Subcutaneous abdominal adipose tissue (tissue), 5 donors: ENCODE results near the gene C4orf50.

Experiments
- H3K27ac ChIP-seq: one replicate; pipeline ENCODE4 v1.7.0; 2013; ENCODE audit warnings: low read depth, mild to moderate bottlenecking, inconsistent platforms, low read length, moderate library complexity
- H3K27me3 ChIP-seq, 5 donors: one replicate each; pipeline ENCODE4 v1.7.0; 2013; ENCODE audit warnings: low read length in 5 of 5, inconsistent platforms in 1 of 5; ENCODE audit not compliant: control insufficient read depth in 5 of 5, insufficient read depth in 4 of 5
- H3K36me3 ChIP-seq, 5 donors: one replicate each; pipeline ENCODE4 v1.7.0; 2013; ENCODE audit warnings: low read length in 5 of 5; ENCODE audit not compliant: control insufficient read depth in 5 of 5, insufficient read depth in 5 of 5
- H3K4me1 ChIP-seq, 5 donors: one replicate each; pipeline ENCODE4 v1.7.0; 2013; ENCODE audit warnings: low read length in 5 of 5, mild to moderate bottlenecking in 3 of 5, moderate library complexity in 1 of 5; ENCODE audit not compliant: control insufficient read depth in 5 of 5, insufficient read depth in 5 of 5
- H3K4me3 ChIP-seq, 5 donors: one replicate each; pipeline ENCODE4 v1.7.0; 2013; ENCODE audit warnings: low read length in 5 of 5, low read depth in 1 of 5
- H3K9ac ChIP-seq, 5 donors: one replicate each; pipeline ENCODE4 v1.7.0; 2013; ENCODE audit warnings: low read length in 5 of 5, mild to moderate bottlenecking in 4 of 5, moderate library complexity in 3 of 5
- H3K9me3 ChIP-seq, 5 donors: one replicate each; pipeline ENCODE4 v1.7.0; 2013; ENCODE audit warnings: low read length in 5 of 5; ENCODE audit not compliant: control insufficient read depth in 5 of 5
- donor health status: healthy.
- donor health status: healthy.
- donor health status: healthy.
- donor health status: healthy.
- donor health status: healthy.

C4orf50 gene

GRCh38 chr4:5973033-5973432, 45.2 kb downstream of the C4orf50 start:
- Histone ChIP-seq H3K9ac (no peak overlapping the region), H3K9me3 (no peaks in the 10 kb centered on the region), H3K4me1 (no peaks in the 10 kb centered on the region), H3K36me3 (no peaks in the 10 kb centered on the region), H3K27me3 (peaks cover 26 to 44% (median 28%) of the 10 kb centered on the region in 5 donors), H3K4me3 (no peak overlapping the region), H3K27ac (no peak overlapping the region)

- no peaks in the 10 kb centered on the region for H3K36me3 ChIP-seq
- H3K27ac ChIP-seq: no peak overlapping the region
- no peaks in the 10 kb centered on the region for H3K4me1 ChIP-seq
- H3K27me3 ChIP-seq: peaks cover 26 to 44% (median 28%) of the 10 kb centered on the region in 5 donors
- H3K9ac ChIP-seq: no peak overlapping the region
- no peak overlapping the region for H3K4me3 ChIP-seq
- H3K9me3 ChIP-seq: no peaks in the 10 kb centered on the region
Measured at GRCh38 chr4:5972571-5972970, 45.7 kb downstream of the C4orf50 start.

- Histone ChIP-seq H3K9ac (no peak overlapping the region), H3K27me3 (peaks cover 21 to 37% (median 28%) of the 10 kb centered on the region in 5 donors), H3K4me3 (no peak overlapping the region), H3K9me3 (no peaks in the 10 kb centered on the region), H3K27ac (no peak overlapping the region), H3K36me3 (no peaks in the 10 kb centered on the region), H3K4me1 (no peaks in the 10 kb centered on the region)
Measured at GRCh38 chr4:5971078-5971450, 47.2 kb downstream of the C4orf50 start.

- Histone ChIP-seq H3K27me3 (peaks cover 21 to 40% (median 28%) of the 10 kb centered on the region in 5 donors), H3K36me3 (no peaks in the 10 kb centered on the region), H3K4me3 (no peak overlapping the region), H3K9ac (no peak overlapping the region), H3K9me3 (no peaks in the 10 kb centered on the region), H3K4me1 (no peaks in the 10 kb centered on the region), H3K27ac (no peak overlapping the region)
Measured at GRCh38 chr4:5970381-5971077, 47.7 kb downstream of the C4orf50 start.

GRCh38 chr4:5969777-5970176, 48.5 kb downstream of the C4orf50 start:
- H3K9me3 ChIP-seq: no peaks in the 10 kb centered on the region
- no peak overlapping the region for H3K9ac ChIP-seq
- no peaks in the 10 kb centered on the region for H3K4me1 ChIP-seq
- no peaks in the 10 kb centered on the region for H3K36me3 ChIP-seq
- H3K4me3 ChIP-seq: no peak overlapping the region
- H3K27me3 ChIP-seq: peaks cover 22 to 47% (median 30%) of the 10 kb centered on the region in 5 donors
- no peak overlapping the region for H3K27ac ChIP-seq

- Histone ChIP-seq H3K36me3 (no peaks in the 10 kb centered on the region), H3K4me1 (no peaks in the 10 kb centered on the region), H3K9me3 (no peaks in the 10 kb centered on the region), H3K4me3 (no peak overlapping the region), H3K9ac (no peak overlapping the region), H3K27me3 (peaks cover 21 to 46% (median 30%) of the 10 kb centered on the region in 5 donors), H3K27ac (no peak overlapping the region)
Measured at GRCh38 chr4:5969336-5969735, 48.9 kb downstream of the C4orf50 start.

- Histone ChIP-seq H3K4me3 (no peak overlapping the region), H3K4me1 (no peaks in the 10 kb centered on the region), H3K27me3 (peaks cover 17 to 35% (median 21%) of the 10 kb centered on the region in 5 donors)
Measured at GRCh38 chr4:5968246-5968645, 50.0 kb downstream of the C4orf50 start.

GRCh38 chr4:5967783-5968182, 50.4 kb downstream of the C4orf50 start:
- no peaks in the 10 kb centered on the region for H3K36me3 ChIP-seq
- no peak overlapping the region for H3K27ac ChIP-seq
- H3K27me3 ChIP-seq: peaks cover 15 to 30% (median 18%) of the 10 kb centered on the region in 5 donors
- no peaks in the 10 kb centered on the region for H3K9me3 ChIP-seq
- H3K4me3 ChIP-seq: no peak overlapping the region
- H3K4me1 ChIP-seq: no peaks in the 10 kb centered on the region
- H3K9ac ChIP-seq: no peak overlapping the region

More at GRCh38 chr4:5968246-5968645, 50.0 kb downstream of the C4orf50 start:
- Histone ChIP-seq H3K36me3 (no peaks in the 10 kb centered on the region), H3K9ac (no peak overlapping the region), H3K27ac (no peak overlapping the region), H3K9me3 (no peaks in the 10 kb centered on the region)

GRCh38 chr4:5965225-5965624, 53.0 kb downstream of the C4orf50 start:
- Histone ChIP-seq H3K4me1 (no peaks in the 10 kb centered on the region), H3K9me3 (no peaks in the 10 kb centered on the region), H3K9ac (no peak overlapping the region), H3K27ac (no peak overlapping the region), H3K36me3 (no peaks in the 10 kb centered on the region), H3K27me3 (peaks cover 5 to 15% (median 8%) of the 10 kb centered on the region in 5 donors), H3K4me3 (no peak overlapping the region)

GRCh38 chr4:5964030-5964429, 54.2 kb downstream of the C4orf50 start:
- no peaks in the 10 kb centered on the region for H3K36me3 ChIP-seq
- peaks cover 2 to 16% (median 11%) of the 10 kb centered on the region in 5 donors for H3K27me3 ChIP-seq
- no peak overlapping the region for H3K27ac ChIP-seq
- no peak overlapping the region for H3K4me3 ChIP-seq
- no peaks in the 10 kb centered on the region for H3K9me3 ChIP-seq
- H3K9ac ChIP-seq: no peak overlapping the region
- H3K4me1 ChIP-seq: no peaks in the 10 kb centered on the region
